Right atrium auricular region (tissue), 2 donors: ENCODE data around the gene SREBF1. TPM values are rescaled to one million over a fixed set of nuclear protein-coding genes. Genes with fewer than 3 reads are reported as not detected.

Experiments used
- DNase-seq: peaks from one replicate; pipeline ENCODE4 v3.0.0-alpha.2; 2019; ENCODE audit warnings: low spot score
- H3K27ac ChIP-seq, 2 donors: fragments of 200-600 bp; sonication (generic); 1 replicate in 1 of 2; 2 replicates in 1 of 2; pipeline ENCODE4 v1.5.1; 2016 to 2019
- H3K27me3 ChIP-seq, 2 donors: fragments of 200-600 bp; sonication (generic); one replicate each; pipeline versions ENCODE4 v1.5.1 to v1.6.0; 2017 to 2019
- H3K36me3 ChIP-seq: fragments of 200-600 bp; sonication (generic); one replicate; pipeline ENCODE4 v1.5.1; 2016
- H3K4me1 ChIP-seq, 2 donors: fragments of 200-600 bp; sonication (generic); one replicate each; pipeline versions ENCODE4 v1.5.1 to v1.6.0; 2017 to 2019
- H3K4me3 ChIP-seq, 2 donors: fragments of 200-600 bp; sonication (generic); 1 replicate in 1 of 2; 2 replicates in 1 of 2; pipeline ENCODE4 v1.5.1; 2017 to 2019; ENCODE audit warnings: mild to moderate bottlenecking in 1 of 2, moderate library complexity in 1 of 2
- H3K9me3 ChIP-seq, 2 donors: fragments of 200-600 bp; sonication (generic); one replicate each; pipeline ENCODE4 v1.5.1; 2019
- total RNA-seq, 2 donors: library from RNA; depleted of rRNA; stranded (reverse); fragments of >200 nt; gene quantifications; one replicate each; pipeline ENCODE4 v1.1.0, GENCODE V29; 2016
- TF ChIP-seq, protein P1 (sequence below), 2 donors: fragments of 200-600 bp; sonication (generic); IDR thresholded peaks; one replicate each; pipeline ENCODE4 v1.5.1; 2019; ENCODE audit warnings: antibody characterized with exemption in 2 of 2

The SREBF1 gene
- total RNA-seq, 2 donors from 2014 or later: 17.0 to 29.8 TPM

DNA sequence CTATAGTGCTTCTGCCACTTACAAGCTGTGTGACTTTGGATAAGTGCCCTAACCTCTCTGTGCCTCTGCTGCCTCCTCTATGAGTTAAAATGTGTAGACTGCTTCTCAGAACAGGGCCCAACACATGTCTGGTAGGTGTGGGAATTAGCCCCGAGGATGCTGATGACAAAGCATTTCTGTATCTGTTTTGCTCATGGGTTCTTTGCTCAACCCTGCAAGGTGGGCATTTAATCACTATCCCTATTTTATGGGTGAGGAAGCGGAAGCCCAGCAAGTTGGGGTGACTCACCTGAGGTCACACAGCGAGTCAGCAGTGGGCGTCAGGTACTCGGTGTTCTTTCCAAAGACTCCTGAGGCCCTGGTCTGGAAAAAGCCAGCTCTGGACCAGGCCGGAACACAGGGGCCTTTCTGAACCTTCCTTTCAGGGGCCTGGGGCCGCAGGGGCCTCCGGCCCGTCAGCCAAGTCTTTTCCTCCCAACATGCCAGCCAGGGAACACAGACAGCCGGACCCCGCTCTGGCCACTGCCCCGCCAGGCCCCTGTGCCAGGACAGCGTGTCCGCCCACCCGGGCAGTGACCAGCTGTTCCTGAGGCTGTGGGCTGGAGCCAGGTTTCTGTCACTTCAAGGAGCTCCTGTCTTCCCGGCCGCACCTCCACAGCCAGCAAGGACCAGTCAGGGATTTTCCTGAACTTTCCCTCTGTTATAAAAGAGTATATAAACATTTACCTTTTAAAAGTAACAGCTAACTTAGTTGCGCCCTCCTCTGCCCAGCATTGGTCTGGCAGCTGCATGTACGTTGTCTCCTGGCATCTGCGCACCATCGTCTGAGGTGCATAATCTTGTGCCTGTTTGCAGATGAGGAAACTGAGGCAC, 62.5 kb downstream of the SREBF1 start:
- Histone ChIP-seq H3K27ac (peak overlapping the region; percentile 76 to 83), H3K36me3 (no peaks in the 10 kb centered on the region), H3K27me3 (no peaks in the 10 kb centered on the region), H3K4me3 (no peak overlapping the region), H3K4me1 (peaks cover 0 to 61% of the 10 kb centered on the region in 2 donors), H3K9me3 (no peaks in the 10 kb centered on the region)
- TF ChIP-seq, protein P1, sequence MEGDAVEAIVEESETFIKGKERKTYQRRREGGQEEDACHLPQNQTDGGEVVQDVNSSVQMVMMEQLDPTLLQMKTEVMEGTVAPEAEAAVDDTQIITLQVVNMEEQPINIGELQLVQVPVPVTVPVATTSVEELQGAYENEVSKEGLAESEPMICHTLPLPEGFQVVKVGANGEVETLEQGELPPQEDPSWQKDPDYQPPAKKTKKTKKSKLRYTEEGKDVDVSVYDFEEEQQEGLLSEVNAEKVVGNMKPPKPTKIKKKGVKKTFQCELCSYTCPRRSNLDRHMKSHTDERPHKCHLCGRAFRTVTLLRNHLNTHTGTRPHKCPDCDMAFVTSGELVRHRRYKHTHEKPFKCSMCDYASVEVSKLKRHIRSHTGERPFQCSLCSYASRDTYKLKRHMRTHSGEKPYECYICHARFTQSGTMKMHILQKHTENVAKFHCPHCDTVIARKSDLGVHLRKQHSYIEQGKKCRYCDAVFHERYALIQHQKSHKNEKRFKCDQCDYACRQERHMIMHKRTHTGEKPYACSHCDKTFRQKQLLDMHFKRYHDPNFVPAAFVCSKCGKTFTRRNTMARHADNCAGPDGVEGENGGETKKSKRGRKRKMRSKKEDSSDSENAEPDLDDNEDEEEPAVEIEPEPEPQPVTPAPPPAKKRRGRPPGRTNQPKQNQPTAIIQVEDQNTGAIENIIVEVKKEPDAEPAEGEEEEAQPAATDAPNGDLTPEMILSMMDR (IDR thresholded peaks at IDR 0.05): peak in 1 of 2 donors; percentile 39
- DNase-seq: no peak

DNA sequence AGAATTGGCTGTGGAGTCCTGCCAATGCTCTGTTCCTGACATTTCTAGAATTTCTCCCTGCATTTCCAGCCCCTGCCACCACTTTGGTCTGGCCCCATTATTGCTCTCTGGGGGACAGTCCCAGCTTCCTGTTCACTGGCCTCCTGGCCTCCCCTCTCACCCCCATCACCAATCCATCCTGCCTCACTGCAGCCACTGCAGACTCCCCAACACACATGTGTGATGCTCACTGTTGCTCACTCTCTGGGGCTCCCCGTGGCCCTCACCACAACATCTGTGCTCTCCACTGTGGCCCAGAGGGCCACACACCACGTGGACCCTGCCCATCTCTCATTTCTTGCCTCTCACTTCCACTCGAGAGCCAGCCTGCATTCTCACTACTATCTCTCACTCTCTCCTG, 64.6 kb downstream of the SREBF1 start:
- Histone ChIP-seq H3K27ac (no peak overlapping the region), H3K4me3 (no peak overlapping the region), H3K27me3 (no peaks in the 10 kb centered on the region), H3K9me3 (no peaks in the 10 kb centered on the region), H3K36me3 (no peaks in the 10 kb centered on the region), H3K4me1 (peaks cover 0 to 64% of the 10 kb centered on the region in 2 donors)
- TF ChIP-seq, protein P1 (IDR thresholded peaks at IDR 0.05): no peak
- DNase-seq: no peak

DNA sequence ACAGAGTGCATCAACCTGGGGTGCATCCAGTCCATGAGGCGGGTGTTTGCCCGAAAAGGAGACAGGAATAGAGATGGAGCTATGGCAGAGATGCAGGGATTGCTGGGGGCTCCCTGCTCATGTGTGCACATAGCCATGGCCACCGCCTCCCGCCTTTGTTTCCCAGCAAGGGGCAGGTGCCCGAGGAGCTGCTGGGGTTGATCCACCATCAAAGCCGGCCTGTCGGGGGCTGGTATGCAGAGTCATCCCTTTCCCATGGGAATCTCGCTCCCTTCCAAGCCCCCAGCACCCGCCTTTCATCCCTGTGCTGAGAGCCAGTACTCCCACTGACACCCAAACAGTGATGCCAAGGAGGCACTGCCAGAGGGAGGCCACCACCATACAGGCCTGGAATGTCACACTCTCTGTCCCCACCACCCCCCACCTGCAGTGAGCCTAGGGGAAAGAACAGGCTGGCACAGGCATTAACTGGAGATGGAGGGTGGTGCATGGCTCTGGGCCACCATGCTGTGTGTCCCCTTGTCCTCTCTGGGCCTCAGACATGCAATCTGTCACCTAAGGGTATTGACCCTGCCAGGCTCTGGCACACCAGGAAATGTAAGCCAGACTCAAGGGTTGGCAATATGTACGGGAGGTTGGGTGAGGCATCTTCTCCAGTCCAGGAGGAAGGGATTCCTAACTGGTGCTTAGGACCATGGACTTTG, 65.1 kb downstream of the SREBF1 start:
- H3K27me3 ChIP-seq: no peaks in the 10 kb centered on the region
- TF ChIP-seq, protein P1 (IDR thresholded peaks at IDR 0.05): no peak
- no peaks in the 10 kb centered on the region for H3K36me3 ChIP-seq
- H3K4me1 ChIP-seq: peaks cover 0 to 70% of the 10 kb centered on the region in 2 donors
- DNase-seq: no peak
- H3K4me3 ChIP-seq: no peak overlapping the region
- H3K9me3 ChIP-seq: no peaks in the 10 kb centered on the region
- peak overlapping the region; percentile 75 to 79 for H3K27ac ChIP-seq

DNA sequence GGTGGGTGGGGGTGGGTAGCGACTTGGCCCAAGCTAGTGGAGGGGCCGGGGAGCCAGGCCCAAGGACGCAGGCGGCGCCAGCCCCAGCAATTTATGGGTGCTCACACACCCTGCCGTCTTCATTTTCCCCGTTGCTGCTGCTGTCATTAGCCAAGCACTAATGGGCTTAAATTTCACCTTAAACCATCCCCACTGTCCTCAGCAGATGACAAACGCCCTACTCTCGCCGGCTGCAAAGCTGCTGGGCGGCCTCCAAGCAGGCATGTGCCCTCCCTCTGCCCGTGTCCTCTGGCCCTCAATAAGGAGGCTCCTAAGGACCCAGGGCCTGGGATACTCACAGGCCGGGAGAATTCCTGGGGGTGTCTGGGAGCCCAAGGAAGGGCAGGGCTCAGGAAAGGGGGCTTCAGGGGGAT, 66.1 kb downstream of the SREBF1 start:
- H3K4me1 ChIP-seq: peaks cover 0 to 80% of the 10 kb centered on the region in 2 donors

DNA sequence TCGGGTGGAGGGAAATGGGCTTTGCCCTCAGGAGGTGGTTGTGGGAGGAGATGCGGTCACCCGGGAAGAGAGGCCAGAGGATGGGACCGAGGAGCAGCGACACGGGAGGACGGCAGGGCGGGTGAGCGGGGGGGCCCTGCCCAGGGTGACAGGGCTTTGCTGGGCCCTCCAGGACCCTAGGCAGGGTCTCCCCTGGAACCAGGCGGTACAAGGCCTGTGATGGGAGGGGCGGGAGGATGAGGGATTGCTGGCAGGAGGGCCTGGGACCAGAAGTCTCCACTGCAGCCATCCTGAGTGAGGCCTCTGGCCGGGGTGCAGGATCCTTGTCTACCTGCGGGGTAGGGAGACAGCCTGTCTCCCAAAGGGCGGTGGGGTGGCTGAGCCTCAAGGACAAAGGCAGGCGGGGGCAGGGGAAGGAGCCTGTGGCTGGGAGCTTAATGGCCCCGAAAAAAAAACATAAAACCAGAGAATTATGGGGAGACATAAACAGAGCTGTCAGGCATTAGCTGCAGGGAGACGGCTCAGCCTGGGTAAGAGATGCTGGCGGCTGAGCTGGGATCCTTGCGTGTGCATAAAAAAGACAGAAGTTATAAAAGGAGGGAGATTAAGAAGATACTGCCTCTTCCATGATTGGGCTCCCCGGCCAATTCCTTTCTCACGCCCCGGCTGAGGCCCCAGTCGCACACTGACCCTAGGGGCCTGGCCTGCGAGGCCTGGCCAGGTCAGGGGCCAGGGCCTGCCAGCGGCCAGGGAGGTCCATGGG, 66.7 kb downstream of the SREBF1 start:
- H3K9me3 ChIP-seq: no peaks in the 10 kb centered on the region
- no peak overlapping the region for H3K4me3 ChIP-seq
- DNase-seq: no peak
- H3K36me3 ChIP-seq: no peaks in the 10 kb centered on the region
- peak overlapping the region; percentile 75 to 79 for H3K27ac ChIP-seq
- TF ChIP-seq, protein P1 (IDR thresholded peaks at IDR 0.05): no peak
- peaks cover 0 to 81% of the 10 kb centered on the region in 2 donors for H3K4me1 ChIP-seq
- H3K27me3 ChIP-seq: no peaks in the 10 kb centered on the region

More for the DNA sequence above, 66.1 kb downstream of the SREBF1 start:
- no peak for DNase-seq
- H3K36me3 ChIP-seq: no peaks in the 10 kb centered on the region
- no peak overlapping the region for H3K4me3 ChIP-seq
- H3K27me3 ChIP-seq: no peaks in the 10 kb centered on the region
- TF ChIP-seq, protein P1 (IDR thresholded peaks at IDR 0.05): no peak
- no peaks in the 10 kb centered on the region for H3K9me3 ChIP-seq
- H3K27ac ChIP-seq: peak overlapping the region; percentile 75 to 79
